ENCODE measurements around the gene POFUT2. TPM values are rescaled to one million over a fixed set of nuclear protein-coding genes. Genes with fewer than 3 reads are reported as not detected.

The POFUT2 gene
- total RNA-seq, 4 donors from 2014 or later: 6.2 to 49.7 (median 24.6) TPM

GRCh38 chr21:45244799-45245340, 42.8 kb downstream of the POFUT2 start:
- H3K27ac ChIP-seq: no peak overlapping the region
- H3K9me3 ChIP-seq: peaks cover 0 to 10% of the 10 kb centered on the region in 2 donors
- intact Hi-C loops (cut with DNase I; ENCODE audit: low total_unique reads): no loop called here
- no peaks in the 10 kb centered on the region for H3K27me3 ChIP-seq
- no peaks in the 10 kb centered on the region for H3K4me1 ChIP-seq
- H3K36me3 ChIP-seq: no peaks in the 10 kb centered on the region
- TF ChIP-seq CTCF (IDR thresholded peaks at IDR 0.05) (no peak), POLR2A (IDR thresholded peaks at IDR 0.05) (no peak)
- no peak for DNase-seq
- H3K4me3 ChIP-seq: no peak overlapping the region

GRCh38 chr21:45243603-45244002, 44.1 kb downstream of the POFUT2 start:
- no peak for DNase-seq
- intact Hi-C loops (cut with DNase I; ENCODE audit: low total_unique reads): no loop called here
- H3K4me1 ChIP-seq: no peaks in the 10 kb centered on the region
- no peak overlapping the region for H3K27ac ChIP-seq
- peaks cover 0 to 10% of the 10 kb centered on the region in 2 donors for H3K9me3 ChIP-seq
- no peak for TF ChIP-seq POLR2A (IDR thresholded peaks at IDR 0.05)
- no peak for TF ChIP-seq CTCF (IDR thresholded peaks at IDR 0.05)
- H3K36me3 ChIP-seq: no peaks in the 10 kb centered on the region
- H3K27me3 ChIP-seq: no peaks in the 10 kb centered on the region
- H3K4me3 ChIP-seq: no peak overlapping the region

GRCh38 chr21:45241357-45241756, 46.3 kb downstream of the POFUT2 start:
- no peak for TF ChIP-seq CTCF (IDR thresholded peaks at IDR 0.05)
- no peak for TF ChIP-seq POLR2A (IDR thresholded peaks at IDR 0.05)
- Histone ChIP-seq H3K4me1 (no peaks in the 10 kb centered on the region), H3K36me3 (no peaks in the 10 kb centered on the region), H3K27ac (no peak overlapping the region), H3K9me3 (peaks cover 0 to 10% of the 10 kb centered on the region in 2 donors), H3K4me3 (no peak overlapping the region), H3K27me3 (no peaks in the 10 kb centered on the region)
- intact Hi-C loops (cut with DNase I; ENCODE audit: low total_unique reads): no loop called here
- no peak for DNase-seq

GRCh38 chr21:45237401-45237800, 50.3 kb downstream of the POFUT2 start:
- H3K36me3 ChIP-seq: no peaks in the 10 kb centered on the region
- intact Hi-C loops (cut with DNase I; ENCODE audit: low total_unique reads): no loop called here
- no peak overlapping the region for H3K4me3 ChIP-seq
- H3K27me3 ChIP-seq: no peaks in the 10 kb centered on the region
- H3K4me1 ChIP-seq: no peaks in the 10 kb centered on the region
- peaks cover 0 to under 1% of the 10 kb centered on the region in 2 donors for H3K9me3 ChIP-seq
- TF ChIP-seq CTCF (IDR thresholded peaks at IDR 0.05) (no peak), POLR2A (IDR thresholded peaks at IDR 0.05) (no peak)
- no peak overlapping the region for H3K27ac ChIP-seq
- no peak for DNase-seq

GRCh38 chr21:45236481-45236880, 51.2 kb downstream of the POFUT2 start:
- Histone ChIP-seq H3K27ac (no peak overlapping the region), H3K9me3 (no peaks in the 10 kb centered on the region), H3K36me3 (no peaks in the 10 kb centered on the region), H3K4me3 (no peak overlapping the region), H3K4me1 (no peaks in the 10 kb centered on the region), H3K27me3 (no peaks in the 10 kb centered on the region)
- no peak for DNase-seq
- intact Hi-C loops (cut with DNase I; ENCODE audit: low total_unique reads): no loop called here
- TF ChIP-seq POLR2A (IDR thresholded peaks at IDR 0.05) (no peak), CTCF (IDR thresholded peaks at IDR 0.05) (no peak)
